GM10248 (cell line): ENCODE data around the gene LRRC41.

ENCODE experiments used
- CTCF ChIA-PET: fragments of 300-600 bp; sonication (Branson Sonifier 250); formaldehyde crosslinking; extraction: SDS; loops from one replicate; lab custom pipeline; 2021; ENCODE audit warnings: antibody characterized with exemption; lab: Yijun Ruan, JAX
- POLR2A ChIA-PET: fragments of 350-650 bp; sonication (Branson Sonifier 250); formaldehyde crosslinking; extraction: SDS; loops from one replicate; lab custom pipeline; 2020; ENCODE audit warnings: antibody characterized with exemption; lab: Yijun Ruan, JAX
- DNase-seq: peaks from one replicate; pipeline ENCODE4 v3.0.0; 2012; ENCODE audit errors: extremely low spot score
- TF ChIP-seq, protein P1 (sequence below): IDR thresholded peaks from 2 replicates; pipeline ENCODE4 v1.5.1; 2012; ENCODE audit warnings: mild to moderate bottlenecking, low read depth; ENCODE audit errors: extremely low read depth, missing control alignments, control extremely low read depth

Gene LRRC41

GRCh38 chr1:46284597-46285564 is 18.5 kb downstream of the LRRC41 start:
- POLR2A ChIA-PET: interaction anchor here (0.6 to 1.0 kb wide), 3 partner anchors 7 to 38 kb away, joined by 3 to 4 read pairs (median 3); no protein-coding TSS in a partner anchor
- CTCF ChIA-PET: interaction anchor here (1.0 to 1.8 kb wide), 8 partner anchors 10 to 63 kb away, joined by 3 to 6 read pairs (median 4); no protein-coding TSS in a partner anchor
- DNase-seq: no peak
- TF ChIP-seq, protein P1, sequence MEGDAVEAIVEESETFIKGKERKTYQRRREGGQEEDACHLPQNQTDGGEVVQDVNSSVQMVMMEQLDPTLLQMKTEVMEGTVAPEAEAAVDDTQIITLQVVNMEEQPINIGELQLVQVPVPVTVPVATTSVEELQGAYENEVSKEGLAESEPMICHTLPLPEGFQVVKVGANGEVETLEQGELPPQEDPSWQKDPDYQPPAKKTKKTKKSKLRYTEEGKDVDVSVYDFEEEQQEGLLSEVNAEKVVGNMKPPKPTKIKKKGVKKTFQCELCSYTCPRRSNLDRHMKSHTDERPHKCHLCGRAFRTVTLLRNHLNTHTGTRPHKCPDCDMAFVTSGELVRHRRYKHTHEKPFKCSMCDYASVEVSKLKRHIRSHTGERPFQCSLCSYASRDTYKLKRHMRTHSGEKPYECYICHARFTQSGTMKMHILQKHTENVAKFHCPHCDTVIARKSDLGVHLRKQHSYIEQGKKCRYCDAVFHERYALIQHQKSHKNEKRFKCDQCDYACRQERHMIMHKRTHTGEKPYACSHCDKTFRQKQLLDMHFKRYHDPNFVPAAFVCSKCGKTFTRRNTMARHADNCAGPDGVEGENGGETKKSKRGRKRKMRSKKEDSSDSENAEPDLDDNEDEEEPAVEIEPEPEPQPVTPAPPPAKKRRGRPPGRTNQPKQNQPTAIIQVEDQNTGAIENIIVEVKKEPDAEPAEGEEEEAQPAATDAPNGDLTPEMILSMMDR: no peak

DNA sequence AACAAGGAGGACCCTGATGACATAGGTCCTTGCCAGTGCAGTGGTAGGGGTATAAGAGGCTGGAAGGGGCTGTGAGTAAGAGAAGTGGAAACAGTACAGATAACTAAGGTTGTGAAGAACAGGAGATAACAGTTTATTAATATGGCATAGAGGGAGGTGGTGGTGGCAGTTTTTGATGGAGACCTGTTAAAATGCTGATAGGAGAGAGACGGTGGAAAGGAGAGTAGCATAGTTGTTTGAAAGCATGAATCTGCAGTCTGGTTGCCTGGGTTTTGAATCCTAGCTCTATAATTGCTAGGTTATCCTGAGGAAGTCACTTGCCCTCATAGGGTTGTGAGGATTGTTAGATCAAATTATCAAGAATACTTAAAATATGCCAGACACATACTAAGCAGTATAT is 19.4 kb downstream of the LRRC41 start:
- ChIA-PET POLR2A (interaction anchor here (0.6 to 0.9 kb wide), 2 partner anchors 13 to 37 kb away, joined by 3 read pairs; no protein-coding TSS in a partner anchor), CTCF (interaction anchor here (1.3 to 1.8 kb wide), 3 partner anchors 11 to 64 kb away, joined by 3 to 6 read pairs (median 4); no protein-coding TSS in a partner anchor)
- no peak for DNase-seq
- TF ChIP-seq, protein P1: no peak

GRCh38 chr1:46281021-46281420 is 22.4 kb downstream of the LRRC41 start:
- DNase-seq: no peak
- POLR2A ChIA-PET: interaction anchor here (0.6 kb wide), 1 partner anchor 22 kb away, joined by 3 read pairs; the partner anchor contains the start of genes LRRC41 and UQCRH
- CTCF ChIA-PET: interaction anchor here (1.3 to 1.4 kb wide), 2 partner anchors 12 to 17 kb away, joined by 4 read pairs; no protein-coding TSS in a partner anchor
- TF ChIP-seq, protein P1: no peak

- TF ChIP-seq, protein P1: no peak
- POLR2A ChIA-PET: no interaction called here
- DNase-seq: no peak
- CTCF ChIA-PET: interaction anchor here (1.2 kb wide), 1 partner anchor 23 kb away, joined by 3 read pairs; the partner anchor contains the start of genes LRRC41 and UQCRH
Observed at GRCh38 chr1:46280092-46280491, 23.3 kb downstream of the LRRC41 start.

GRCh38 chr1:46278807-46279206 is 24.6 kb downstream of the LRRC41 start:
- ChIA-PET CTCF (no interaction called here), POLR2A (interaction anchor here (0.6 kb wide), 1 partner anchor 786 kb away, joined by 4 read pairs; no protein-coding TSS in a partner anchor)
- no peak for DNase-seq
- TF ChIP-seq, protein P1: no peak
